ENCODE measurements around the gene MBTPS2. TPM values are rescaled to one million over a fixed set of nuclear protein-coding genes. Genes with fewer than 3 reads are reported as not detected.

MBTPS2 gene
- polyA plus RNA-seq, 3 donors = 2.0 to 7.4 (median 4.6) TPM

- Histone ChIP-seq H3K36me3 (replicated peaks in 1 of 2; ENCODE audit: control insufficient read depth in 1 of 2, insufficient read depth in 2 of 2, low read length in 2 of 2) (no peaks in the 10 kb centered on the region), H3K9me3 (replicated peaks in 1 of 2; ENCODE audit: control insufficient read depth in 1 of 2, insufficient read depth in 1 of 2, low read length in 2 of 2) (no peaks in the 10 kb centered on the region), H3K4me3 (replicated peaks in 1 of 3; ENCODE audit: low read depth in 2 of 3, low read length in 3 of 3) (no peak overlapping the region), H3K27me3 (ENCODE audit: control insufficient read depth in 2 of 2, insufficient read depth in 2 of 2, low read length in 2 of 2) (no peaks in the 10 kb centered on the region), H4K20me1 (ENCODE audit: insufficient read depth, low read length) (no peaks in the 10 kb centered on the region), H3K79me2 (ENCODE audit: insufficient read depth, low read length) (no peaks in the 10 kb centered on the region), H3K9ac (ENCODE audit: insufficient read depth, low read length, poor library complexity, severe bottlenecking) (no peak overlapping the region), H3K27ac (ENCODE audit: low read depth in 1 of 2, low read length in 2 of 2) (no peak overlapping the region), H3K4me2 (replicated peaks; ENCODE audit: extremely low read depth, low read length, poor library complexity, severe bottlenecking) (no peak overlapping the region), H2AFZ (ENCODE audit: insufficient read depth, low read depth, low read length, poor library complexity, severe bottlenecking) (no peak overlapping the region), H3K4me1 (ENCODE audit: control insufficient read depth in 1 of 2, insufficient read depth in 2 of 2, low read length in 2 of 2) (no peaks in the 10 kb centered on the region)
- DNase-seq = no peak
- Mint-ChIP-seq H3K9me3 (peaks cover 0 to 5% (median 0%) of the 10 kb centered on the region in 7 donors), H3K4me3 (no peak overlapping the region), H3K36me3 (no peaks in the 10 kb centered on the region), H3K4me1 (peaks cover 5% of the 10 kb centered on the region), H3K27ac (no peak overlapping the region), H3K27me3 (ENCODE audit: low read depth in 3 of 3) (no peaks in the 10 kb centered on the region)
- intact Hi-C loops (cut with micrococcal nuclease) = no loop called here
- TF ChIP-seq CTCF (IDR thresholded peaks at IDR 0.05) = no peak
- no CpG with 5 or more reads among the region's 1 CpG for WGBS (ENCODE audit: insufficient coverage)
Measured at GRCh38 chrX:21907260-21907659, 67.8 kb downstream of the MBTPS2 start.

- intact Hi-C loops (cut with micrococcal nuclease) = no loop called here
- H3K9me3 Mint-ChIP-seq = peaks cover 0 to 5% (median 0%) of the 10 kb centered on the region in 7 donors
- 80% methylated on average over 1 of the region's 4 CpGs for WGBS (ENCODE audit: insufficient coverage)
- H3K27me3 Mint-ChIP-seq (ENCODE audit: low read depth in 3 of 3) = peaks cover 0 to 3% (median 0%) of the 10 kb centered on the region in 3 donors
- H2AFZ ChIP-seq (ENCODE audit: insufficient read depth, low read depth, low read length, poor library complexity, severe bottlenecking) = no peak overlapping the region
- no peak overlapping the region for H3K27ac ChIP-seq (ENCODE audit: low read depth in 1 of 2, low read length in 2 of 2)
- no peaks in the 10 kb centered on the region for H3K36me3 Mint-ChIP-seq
- H3K27ac Mint-ChIP-seq = no peak overlapping the region
- no peak overlapping the region for H3K4me3 Mint-ChIP-seq
- H4K20me1 ChIP-seq (ENCODE audit: insufficient read depth, low read length) = no peaks in the 10 kb centered on the region
- no peak for DNase-seq
- H3K4me1 Mint-ChIP-seq = no peaks in the 10 kb centered on the region
- no peaks in the 10 kb centered on the region for H3K79me2 ChIP-seq (ENCODE audit: insufficient read depth, low read length)
- no peaks in the 10 kb centered on the region for H3K27me3 ChIP-seq (ENCODE audit: control insufficient read depth in 2 of 2, insufficient read depth in 2 of 2, low read length in 2 of 2)
- no peaks in the 10 kb centered on the region for H3K9me3 ChIP-seq (replicated peaks in 1 of 2; ENCODE audit: control insufficient read depth in 1 of 2, insufficient read depth in 1 of 2, low read length in 2 of 2)
- no peak overlapping the region for H3K4me3 ChIP-seq (replicated peaks in 1 of 3; ENCODE audit: low read depth in 2 of 3, low read length in 3 of 3)
- H3K4me1 ChIP-seq (ENCODE audit: control insufficient read depth in 1 of 2, insufficient read depth in 2 of 2, low read length in 2 of 2) = no peaks in the 10 kb centered on the region
- no peaks in the 10 kb centered on the region for H3K36me3 ChIP-seq (replicated peaks in 1 of 2; ENCODE audit: control insufficient read depth in 1 of 2, insufficient read depth in 2 of 2, low read length in 2 of 2)
- no peak overlapping the region for H3K4me2 ChIP-seq (replicated peaks; ENCODE audit: extremely low read depth, low read length, poor library complexity, severe bottlenecking)
- H3K9ac ChIP-seq (ENCODE audit: insufficient read depth, low read length, poor library complexity, severe bottlenecking) = no peak overlapping the region
- TF ChIP-seq CTCF (IDR thresholded peaks at IDR 0.05) = no peak
Measured at GRCh38 chrX:21911481-21911880, 72.1 kb downstream of the MBTPS2 start.
